Skin epidermis (tissue), 12 donors: ENCODE results near the gene PRKAG1.

Experiments used
- H3K27ac ChIP-seq, 21 experiments: fragments of 200-600 bp; sonication (generic) in 11 of 21; one replicate each; pipeline ENCODE4 v1.5.0; 2020; ENCODE audit warnings: mild to moderate bottlenecking in 3 of 21, inconsistent platforms in 2 of 21, moderate library complexity in 2 of 21
- H3K4me3 ChIP-seq, 7 experiments: fragments of 200-600 bp; sonication (generic) in 2 of 7; one replicate each; pipeline ENCODE4 v1.5.0; 2020; ENCODE audit warnings: inconsistent platforms in 2 of 7, mild to moderate bottlenecking in 2 of 7, moderate library complexity in 1 of 7

Gene PRKAG1

DNA sequence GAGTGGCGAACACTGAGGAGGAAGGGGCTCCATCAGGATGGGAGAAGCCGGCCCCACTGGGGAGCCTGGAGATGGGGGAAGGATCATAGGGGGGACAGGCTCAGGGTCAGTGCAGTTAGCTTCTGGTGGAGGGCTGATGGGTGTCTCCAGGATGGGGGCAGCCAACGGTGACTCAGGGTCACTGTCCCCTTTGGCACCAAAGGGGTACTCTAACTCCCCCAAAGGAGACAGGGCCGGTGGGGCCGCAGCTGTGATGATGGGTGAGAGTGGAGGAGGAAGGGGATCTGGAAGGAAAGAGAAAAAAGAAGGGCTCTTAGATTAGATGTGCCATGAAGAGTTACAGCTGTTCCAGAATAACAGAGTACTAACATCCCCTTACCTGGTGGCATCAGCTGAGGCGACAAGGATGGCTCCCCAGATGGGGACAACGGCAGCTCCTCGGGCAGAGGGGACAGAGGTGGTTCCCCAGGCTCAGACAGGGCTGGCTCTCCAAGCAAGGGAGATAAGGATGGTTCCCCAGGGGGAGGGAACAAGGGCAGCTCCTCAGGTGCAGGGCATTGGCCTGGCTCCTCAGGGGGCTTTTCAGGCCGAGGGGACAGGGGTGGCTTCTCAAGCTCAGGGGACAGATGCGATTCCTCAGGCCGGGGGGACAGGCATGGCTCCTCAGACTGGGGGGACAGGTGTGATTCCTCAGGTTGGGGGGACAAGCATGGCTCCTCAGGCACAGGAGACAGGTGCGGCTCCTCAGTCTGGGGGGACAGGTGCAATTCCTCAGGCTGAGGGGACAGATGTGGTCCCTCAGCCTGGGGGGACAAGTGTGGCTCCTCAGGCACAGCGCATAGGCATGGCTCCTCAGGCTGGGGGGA lies 32.2 kb upstream of the PRKAG1 start:
- Histone ChIP-seq H3K27ac (no peak overlapping the region), H3K4me3 (no peak overlapping the region)

DNA sequence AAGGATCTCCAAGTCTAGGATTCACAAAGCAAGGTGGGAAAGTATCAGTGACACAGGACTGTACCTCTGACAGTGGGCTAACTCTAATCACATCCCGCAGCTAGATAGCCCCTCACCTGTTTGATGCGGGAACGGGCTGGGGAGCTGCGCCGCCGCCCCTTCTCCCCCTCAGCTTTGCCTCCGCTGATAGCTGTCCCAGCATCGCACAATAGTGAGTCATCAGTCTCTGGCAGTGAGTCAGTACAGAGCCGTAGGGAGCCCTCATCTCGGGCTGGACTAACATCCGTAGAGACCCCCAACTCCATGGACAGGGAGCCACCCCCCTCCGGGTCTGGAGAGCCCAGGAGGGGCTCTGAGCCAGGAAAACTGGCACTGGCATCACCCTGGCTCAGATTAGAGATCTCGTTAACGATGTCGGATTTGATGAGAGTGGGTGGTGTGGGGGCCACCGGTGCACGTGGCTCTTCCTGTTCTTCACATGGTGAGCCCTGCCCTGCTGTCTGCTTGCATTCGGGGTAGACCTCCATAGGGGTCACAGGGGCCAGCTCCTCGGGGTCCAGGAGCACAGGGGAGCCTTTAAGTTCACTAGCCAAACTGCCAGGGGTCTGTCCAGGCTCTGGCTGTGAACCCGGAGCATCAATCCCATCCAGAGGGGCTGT lies 31.1 kb upstream of the PRKAG1 start:
- Histone ChIP-seq H3K27ac (peak overlapping the region in 1 of 21 experiments; percentile 5), H3K4me3 (no peak overlapping the region)

DNA sequence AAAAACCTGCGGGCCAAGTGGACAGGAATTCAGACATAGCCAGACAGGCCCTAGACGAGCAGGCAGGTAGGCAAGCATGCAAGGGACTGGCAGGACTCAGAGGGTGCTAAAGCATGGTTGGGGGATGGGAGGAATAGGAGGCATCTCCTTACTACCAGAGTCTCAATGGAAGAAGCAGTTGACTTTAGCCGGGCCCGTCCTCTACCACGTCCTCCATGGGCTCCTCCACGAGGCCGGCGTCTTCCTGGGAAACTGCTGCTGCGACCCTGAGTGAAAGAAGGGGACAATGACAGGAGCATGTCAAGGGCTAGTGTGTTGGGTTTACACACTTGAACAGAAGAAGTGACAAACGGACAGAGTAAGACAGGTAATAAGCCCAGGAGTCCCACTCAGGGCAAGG lies 30.4 kb upstream of the PRKAG1 start:
- no peak overlapping the region for H3K27ac ChIP-seq
- H3K4me3 ChIP-seq, result no peak overlapping the region

- H3K4me3 ChIP-seq, result no peak overlapping the region
- H3K27ac ChIP-seq, result no peak overlapping the region
Observed at GRCh38 chr12:49046129-49046895, 27.7 kb upstream of the PRKAG1 start.

DNA sequence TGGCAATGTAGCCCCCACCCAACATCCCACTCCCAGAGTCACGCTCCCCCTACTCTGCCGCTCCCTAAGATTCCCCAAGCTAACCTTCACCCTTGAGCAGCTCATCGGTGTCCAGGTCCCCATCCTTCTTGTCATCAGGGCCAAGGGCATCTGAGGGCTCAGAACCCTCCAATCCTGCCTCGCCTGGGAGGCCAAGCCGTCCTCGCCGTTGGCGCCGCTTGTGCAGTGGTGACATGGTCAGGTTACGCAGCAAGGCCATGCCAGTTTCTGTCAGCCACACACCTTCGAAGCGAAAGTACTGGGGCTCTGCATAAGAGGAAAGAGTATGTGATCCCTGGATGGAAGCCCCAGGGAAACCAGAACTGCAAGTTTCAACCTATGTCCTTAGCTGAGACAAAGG lies 26.1 kb upstream of the PRKAG1 start:
- Histone ChIP-seq H3K4me3 (no peak overlapping the region), H3K27ac (no peak overlapping the region)

- no peak overlapping the region for H3K27ac ChIP-seq
Observed at GRCh38 chr12:49043856-49044258, 25.3 kb upstream of the PRKAG1 start.

GRCh38 chr12:49043241-49043640 lies 24.7 kb upstream of the PRKAG1 start:
- Histone ChIP-seq H3K27ac (no peak overlapping the region), H3K4me3 (no peak overlapping the region)

More at GRCh38 chr12:49043856-49044258, 25.3 kb upstream of the PRKAG1 start:
- H3K4me3 ChIP-seq, result no peak overlapping the region

- H3K27ac ChIP-seq, result no peak overlapping the region
- no peak overlapping the region for H3K4me3 ChIP-seq
Observed at GRCh38 chr12:49041881-49042484, 23.4 kb upstream of the PRKAG1 start.

DNA sequence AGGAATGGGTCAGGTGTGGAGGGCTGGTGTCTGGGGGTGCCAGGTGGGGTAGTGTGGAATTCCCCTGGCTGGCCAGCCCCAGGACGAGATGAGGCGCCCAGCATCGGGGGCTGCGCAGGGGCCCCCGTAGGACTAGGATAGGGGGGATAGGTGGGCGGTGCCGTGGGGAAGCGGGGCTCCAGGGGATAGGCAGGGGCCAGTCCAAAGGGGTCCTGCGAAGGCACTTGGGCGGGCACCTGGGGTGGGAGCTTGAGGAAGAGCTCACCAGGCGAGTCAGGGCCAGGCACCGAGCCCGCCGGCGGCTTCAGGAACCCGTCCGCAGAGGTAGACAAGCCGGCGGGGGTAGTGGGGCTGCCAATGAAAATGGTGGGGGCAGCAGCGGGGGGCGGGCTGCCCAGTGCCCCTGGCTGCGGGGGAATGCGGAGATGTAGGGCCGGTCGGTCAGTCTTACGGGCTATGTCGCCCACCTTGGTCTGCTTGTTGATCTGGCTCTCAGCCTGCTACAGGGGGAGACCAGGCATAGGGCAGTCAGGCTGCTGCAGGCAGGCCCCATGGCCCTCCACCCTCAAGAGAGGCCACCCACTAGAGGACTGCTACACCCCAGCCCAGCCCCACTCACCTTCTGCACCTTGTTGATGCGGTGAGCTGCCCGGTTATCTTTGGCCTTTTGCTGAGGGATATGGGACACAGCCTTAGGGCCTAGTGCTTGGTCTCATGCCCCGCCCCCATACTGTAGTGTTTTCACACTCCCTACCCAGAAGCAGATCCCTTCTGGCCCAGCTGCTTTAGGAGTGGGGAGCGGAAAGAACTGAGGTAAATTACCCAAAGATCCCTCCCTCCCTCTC lies 22.7 kb upstream of the PRKAG1 start:
- H3K4me3 ChIP-seq, result no peak overlapping the region
- no peak overlapping the region for H3K27ac ChIP-seq

DNA sequence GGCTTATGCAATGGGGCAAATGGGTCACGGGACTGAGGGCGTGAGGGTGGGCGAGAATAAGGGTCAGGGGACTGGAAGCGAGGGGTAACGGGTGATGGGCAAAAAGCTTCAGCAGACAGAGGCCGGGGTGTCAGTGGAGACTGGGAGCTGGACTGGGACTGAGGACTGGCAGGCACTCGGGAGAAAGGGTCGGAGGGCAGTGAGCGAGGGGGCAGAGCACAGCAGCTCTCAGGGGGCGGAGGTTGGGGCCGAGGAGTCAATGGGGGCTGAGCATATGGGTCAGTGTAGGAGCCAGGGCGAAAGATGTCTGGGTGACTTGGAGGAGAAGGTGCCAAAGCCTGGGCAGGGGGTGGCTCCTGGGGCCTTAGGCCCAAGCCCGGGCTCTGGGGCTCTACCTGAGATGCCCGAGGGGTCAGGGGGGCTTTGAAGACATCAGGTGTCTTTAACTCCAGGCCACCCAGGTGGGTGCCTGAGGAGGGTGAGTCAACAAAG lies 21.8 kb upstream of the PRKAG1 start:
- H3K27ac ChIP-seq, result no peak overlapping the region
- H3K4me3 ChIP-seq, result no peak overlapping the region

GRCh38 chr12:49039421-49040363 lies 21.1 kb upstream of the PRKAG1 start:
- Histone ChIP-seq H3K4me3 (no peak overlapping the region), H3K27ac (no peak overlapping the region)

GRCh38 chr12:49038291-49038955 lies 19.8 kb upstream of the PRKAG1 start:
- no peak overlapping the region for H3K4me3 ChIP-seq
- H3K27ac ChIP-seq, result no peak overlapping the region

- Histone ChIP-seq H3K27ac (no peak overlapping the region), H3K4me3 (no peak overlapping the region)
Observed at GRCh38 chr12:49037947-49038237, 19.3 kb upstream of the PRKAG1 start.

DNA sequence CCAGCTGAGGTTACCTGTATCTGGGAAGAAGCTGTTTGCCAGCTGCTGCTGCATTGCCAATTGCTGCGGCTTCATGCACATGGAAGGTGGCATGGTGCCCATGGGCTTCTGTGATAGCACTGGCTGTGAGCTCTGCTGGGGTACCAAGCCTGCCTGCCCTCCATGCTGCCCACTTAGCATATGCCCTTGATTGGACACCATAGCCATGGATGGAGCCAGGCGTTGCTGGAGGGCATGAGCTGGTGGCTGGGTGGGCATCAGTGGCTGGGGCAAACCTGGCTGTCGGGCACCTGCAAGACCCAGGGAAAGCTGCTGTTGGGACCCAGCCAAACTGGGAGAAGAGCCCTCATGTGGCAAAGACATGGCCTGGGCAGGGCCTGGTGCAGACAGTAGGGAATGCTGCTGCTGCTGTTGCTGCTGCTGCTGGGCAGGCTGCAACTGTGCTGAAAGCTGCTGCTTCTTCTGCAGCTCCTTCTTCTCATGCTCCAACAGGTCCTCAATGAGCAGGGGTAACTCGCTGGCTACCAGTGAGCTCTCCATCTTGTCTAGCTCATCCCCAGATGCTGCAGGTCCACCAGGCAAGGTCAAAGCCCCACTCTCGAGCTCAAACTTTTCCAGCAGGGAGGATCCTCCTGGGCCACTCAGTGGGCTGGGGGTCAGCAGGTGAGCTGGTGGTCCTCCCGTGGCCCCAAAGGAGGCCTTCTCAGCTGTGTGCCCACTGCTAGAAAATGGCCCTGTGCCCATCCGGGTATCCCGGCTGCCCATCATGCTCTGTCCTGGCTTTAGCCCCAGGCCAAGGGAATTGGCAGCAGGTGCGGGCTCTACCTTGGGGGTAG lies 18.8 kb upstream of the PRKAG1 start:
- Histone ChIP-seq H3K27ac (no peak overlapping the region), H3K4me3 (no peak overlapping the region)

DNA sequence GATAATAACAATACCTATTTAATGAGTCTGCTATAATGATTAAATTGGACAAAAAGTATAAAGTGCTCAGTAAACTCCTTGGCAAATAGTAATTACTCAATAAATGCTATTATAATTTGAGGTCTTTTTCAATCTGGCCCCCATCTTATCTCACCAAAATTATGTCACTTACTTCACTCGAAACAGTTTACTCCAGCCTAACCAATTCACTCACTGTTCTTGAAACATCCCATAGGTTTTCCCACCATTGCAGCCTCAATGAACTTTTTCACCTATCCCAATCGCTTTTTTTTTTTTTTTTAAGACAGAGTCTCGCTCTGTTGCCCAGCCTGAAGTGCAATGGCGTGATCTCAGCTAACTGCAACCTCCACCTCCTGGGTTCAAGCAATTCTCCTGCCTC lies 17.5 kb upstream of the PRKAG1 start:
- Histone ChIP-seq H3K4me3 (no peak overlapping the region), H3K27ac (no peak overlapping the region)

- Histone ChIP-seq H3K27ac (no peak overlapping the region), H3K4me3 (no peak overlapping the region)
Observed at GRCh38 chr12:49034286-49034622, 15.7 kb upstream of the PRKAG1 start.
